HEK293 (cell line): Measurements from ENCODE around the gene SCAMP5.

ENCODE experiments used
- CTCF ChIA-PET: fragments of 350-600 bp; formaldehyde crosslinking; extraction: SDS; loops from one replicate; lab custom pipeline; 2021; ENCODE audit warnings: antibody characterized with exemption; lab: Yijun Ruan, JAX
- POLR2A ChIA-PET: fragments of 300-600 bp; formaldehyde crosslinking; extraction: SDS; loops from one replicate; lab custom pipeline; 2020; ENCODE audit warnings: antibody characterized with exemption, inconsistent platforms; lab: Yijun Ruan, JAX
- H3K27ac ChIP-seq: fragments of 200-500 bp; sonication (Bioruptor generic); 2 replicates; pipeline ENCODE4 v1.5.1; 2014; ENCODE audit warnings: low read depth, low read length, control low read depth, inconsistent platforms; ENCODE audit errors: extremely low read depth
- H3K36me3 ChIP-seq, 2 experiments: fragments of 200-500 bp in 1 of 2; sonication (Bioruptor generic) in 1 of 2; 1 replicate in 1 of 2; 2 replicates in 1 of 2; pipeline ENCODE4 v1.5.1; 2014 to 2017; ENCODE audit warnings: inconsistent platforms in 2 of 2, low read length in 2 of 2; ENCODE audit not compliant: control insufficient read depth in 2 of 2, insufficient read depth in 1 of 2
- H3K4me1 ChIP-seq: fragments of 200-500 bp; sonication (Bioruptor generic); 2 replicates; pipeline ENCODE4 v1.5.1; 2014; ENCODE audit warnings: mild to moderate bottlenecking, low read length, inconsistent platforms; ENCODE audit not compliant: control insufficient read depth, insufficient read depth
- H3K4me3 ChIP-seq: 2 replicates; pipeline ENCODE4 v1.5.1; 2011; ENCODE audit warnings: low read depth, mild to moderate bottlenecking, control low read depth, low read length, moderate library complexity
- H3K9me3 ChIP-seq: fragments of 200-500 bp; sonication (Bioruptor generic); 2 replicates; pipeline ENCODE4 v1.5.1; 2014; ENCODE audit warnings: low read depth, low read length, inconsistent platforms; ENCODE audit not compliant: control insufficient read depth, insufficient read depth
- INSM2 ChIP-seq: fragments of 450-650 bp; formaldehyde crosslinking; IDR thresholded peaks from 2 replicates; pipeline ENCODE4 v1.5.1; 2016; ENCODE audit warnings: missing biosample characterization, missing genetic modification characterization
- OSR2 ChIP-seq: fragments of 450-650 bp; formaldehyde crosslinking; IDR thresholded peaks from 2 replicates; pipeline ENCODE4 v1.5.1; 2016; ENCODE audit warnings: missing biosample characterization, missing genetic modification characterization
- REPIN1 ChIP-seq: fragments of 450-650 bp; formaldehyde crosslinking; IDR thresholded peaks from 2 replicates; pipeline ENCODE4 v1.5.1; 2017; ENCODE audit warnings: missing biosample characterization, missing genetic modification characterization, low read depth
- ZBTB48 ChIP-seq: fragments of 450-650 bp; formaldehyde crosslinking; IDR thresholded peaks from 2 replicates; pipeline ENCODE4 v1.5.1; 2016; ENCODE audit warnings: missing biosample characterization, missing genetic modification characterization
- ZBTB6 ChIP-seq: fragments of 450-650 bp; formaldehyde crosslinking; IDR thresholded peaks from 2 replicates; pipeline ENCODE4 v1.5.1; 2017; ENCODE audit warnings: missing biosample characterization, missing genetic modification characterization
- ZFHX2 ChIP-seq: fragments of 450-650 bp; formaldehyde crosslinking; conservative IDR thresholded peaks from 2 replicates; pipeline ENCODE4 v1.5.1; 2016; ENCODE audit warnings: missing biosample characterization, missing genetic modification characterization
- ZNF121 ChIP-seq: fragments of 450-650 bp; formaldehyde crosslinking; IDR thresholded peaks from 2 replicates; pipeline ENCODE4 v1.5.1; 2016; ENCODE audit warnings: missing biosample characterization, missing genetic modification characterization
- ZNF2 ChIP-seq: fragments of 450-650 bp; formaldehyde crosslinking; IDR thresholded peaks from 2 replicates; pipeline ENCODE4 v1.5.1; 2016; ENCODE audit warnings: missing biosample characterization, missing genetic modification characterization
- ZNF335 ChIP-seq: fragments of 450-650 bp; formaldehyde crosslinking; conservative IDR thresholded peaks from 2 replicates; pipeline ENCODE4 v1.5.1; 2016; ENCODE audit warnings: missing biosample characterization, missing genetic modification characterization
- ZNF514 ChIP-seq: fragments of 450-650 bp; formaldehyde crosslinking; IDR thresholded peaks from 2 replicates; pipeline ENCODE4 v1.5.1; 2016; ENCODE audit warnings: missing biosample characterization, missing genetic modification characterization
- ZNF558 ChIP-seq: fragments of 450-650 bp; formaldehyde crosslinking; IDR thresholded peaks from 2 replicates; pipeline ENCODE4 v1.5.1; 2016; ENCODE audit warnings: missing biosample characterization, missing genetic modification characterization
- ZNF785 ChIP-seq: fragments of 450-650 bp; formaldehyde crosslinking; IDR thresholded peaks from 2 replicates; pipeline ENCODE4 v1.5.1; 2016; ENCODE audit warnings: missing biosample characterization, missing genetic modification characterization
- ZXDB ChIP-seq: fragments of 450-650 bp; formaldehyde crosslinking; IDR thresholded peaks from 2 replicates; pipeline ENCODE4 v1.5.1; 2016; ENCODE audit warnings: missing biosample characterization, missing genetic modification characterization
- TF ChIP-seq, protein P1 (sequence below): fragments of 450-650 bp; formaldehyde crosslinking; IDR thresholded peaks from 2 replicates; pipeline ENCODE4 v1.5.1; 2016; ENCODE audit warnings: missing biosample characterization, missing genetic modification characterization, borderline replicate concordance
- TF ChIP-seq, protein P2 (sequence below): fragments of 450-650 bp; formaldehyde crosslinking; IDR thresholded peaks from 2 replicates; pipeline ENCODE4 v1.5.1; 2016; ENCODE audit warnings: missing biosample characterization, missing genetic modification characterization

Gene SCAMP5

GRCh38 chr15:75023872-75024636 is 28.7 kb downstream of the SCAMP5 start (continued):
- TF ChIP-seq INSM2 (tag by site-specific recombination) (0 out of 2 replicates have a peak, but pooled peaks have one; percentile 11), ZNF121 (tag by site-specific recombination) (no peak), ZNF2 (tag by site-specific recombination) (0 out of 2 replicates have a peak, but pooled peaks have one; percentile 1), ZNF335 (peak; percentile 20), OSR2 (tag by site-specific recombination) (0 out of 2 replicates have a peak, but pooled peaks have one; percentile 24), ZNF785 (tag by site-specific recombination) (no peak), ZNF514 (tag by site-specific recombination) (no peak), ZNF558 (tag by site-specific recombination) (peak; percentile 9; the same call in 1 of the 2 replicates), REPIN1 (tag by site-specific recombination) (0 out of 2 replicates have a peak, but pooled peaks have one; percentile 2), ZBTB6 (tag by site-specific recombination) (no peak), ZXDB (tag by site-specific recombination) (0 out of 2 replicates have a peak, but pooled peaks have one; percentile 31)
- TF ChIP-seq, protein P1, sequence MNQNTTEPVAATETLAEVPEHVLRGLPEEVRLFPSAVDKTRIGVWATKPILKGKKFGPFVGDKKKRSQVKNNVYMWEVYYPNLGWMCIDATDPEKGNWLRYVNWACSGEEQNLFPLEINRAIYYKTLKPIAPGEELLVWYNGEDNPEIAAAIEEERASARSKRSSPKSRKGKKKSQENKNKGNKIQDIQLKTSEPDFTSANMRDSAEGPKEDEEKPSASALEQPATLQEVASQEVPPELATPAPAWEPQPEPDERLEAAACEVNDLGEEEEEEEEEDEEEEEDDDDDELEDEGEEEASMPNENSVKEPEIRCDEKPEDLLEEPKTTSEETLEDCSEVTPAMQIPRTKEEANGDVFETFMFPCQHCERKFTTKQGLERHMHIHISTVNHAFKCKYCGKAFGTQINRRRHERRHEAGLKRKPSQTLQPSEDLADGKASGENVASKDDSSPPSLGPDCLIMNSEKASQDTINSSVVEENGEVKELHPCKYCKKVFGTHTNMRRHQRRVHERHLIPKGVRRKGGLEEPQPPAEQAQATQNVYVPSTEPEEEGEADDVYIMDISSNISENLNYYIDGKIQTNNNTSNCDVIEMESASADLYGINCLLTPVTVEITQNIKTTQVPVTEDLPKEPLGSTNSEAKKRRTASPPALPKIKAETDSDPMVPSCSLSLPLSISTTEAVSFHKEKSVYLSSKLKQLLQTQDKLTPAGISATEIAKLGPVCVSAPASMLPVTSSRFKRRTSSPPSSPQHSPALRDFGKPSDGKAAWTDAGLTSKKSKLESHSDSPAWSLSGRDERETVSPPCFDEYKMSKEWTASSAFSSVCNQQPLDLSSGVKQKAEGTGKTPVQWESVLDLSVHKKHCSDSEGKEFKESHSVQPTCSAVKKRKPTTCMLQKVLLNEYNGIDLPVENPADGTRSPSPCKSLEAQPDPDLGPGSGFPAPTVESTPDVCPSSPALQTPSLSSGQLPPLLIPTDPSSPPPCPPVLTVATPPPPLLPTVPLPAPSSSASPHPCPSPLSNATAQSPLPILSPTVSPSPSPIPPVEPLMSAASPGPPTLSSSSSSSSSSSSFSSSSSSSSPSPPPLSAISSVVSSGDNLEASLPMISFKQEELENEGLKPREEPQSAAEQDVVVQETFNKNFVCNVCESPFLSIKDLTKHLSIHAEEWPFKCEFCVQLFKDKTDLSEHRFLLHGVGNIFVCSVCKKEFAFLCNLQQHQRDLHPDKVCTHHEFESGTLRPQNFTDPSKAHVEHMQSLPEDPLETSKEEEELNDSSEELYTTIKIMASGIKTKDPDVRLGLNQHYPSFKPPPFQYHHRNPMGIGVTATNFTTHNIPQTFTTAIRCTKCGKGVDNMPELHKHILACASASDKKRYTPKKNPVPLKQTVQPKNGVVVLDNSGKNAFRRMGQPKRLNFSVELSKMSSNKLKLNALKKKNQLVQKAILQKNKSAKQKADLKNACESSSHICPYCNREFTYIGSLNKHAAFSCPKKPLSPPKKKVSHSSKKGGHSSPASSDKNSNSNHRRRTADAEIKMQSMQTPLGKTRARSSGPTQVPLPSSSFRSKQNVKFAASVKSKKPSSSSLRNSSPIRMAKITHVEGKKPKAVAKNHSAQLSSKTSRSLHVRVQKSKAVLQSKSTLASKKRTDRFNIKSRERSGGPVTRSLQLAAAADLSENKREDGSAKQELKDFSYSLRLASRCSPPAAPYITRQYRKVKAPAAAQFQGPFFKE (tag by site-specific recombination) = peak; percentile 29; the same call in 1 of the 2 replicates
- TF ChIP-seq, protein P2, sequence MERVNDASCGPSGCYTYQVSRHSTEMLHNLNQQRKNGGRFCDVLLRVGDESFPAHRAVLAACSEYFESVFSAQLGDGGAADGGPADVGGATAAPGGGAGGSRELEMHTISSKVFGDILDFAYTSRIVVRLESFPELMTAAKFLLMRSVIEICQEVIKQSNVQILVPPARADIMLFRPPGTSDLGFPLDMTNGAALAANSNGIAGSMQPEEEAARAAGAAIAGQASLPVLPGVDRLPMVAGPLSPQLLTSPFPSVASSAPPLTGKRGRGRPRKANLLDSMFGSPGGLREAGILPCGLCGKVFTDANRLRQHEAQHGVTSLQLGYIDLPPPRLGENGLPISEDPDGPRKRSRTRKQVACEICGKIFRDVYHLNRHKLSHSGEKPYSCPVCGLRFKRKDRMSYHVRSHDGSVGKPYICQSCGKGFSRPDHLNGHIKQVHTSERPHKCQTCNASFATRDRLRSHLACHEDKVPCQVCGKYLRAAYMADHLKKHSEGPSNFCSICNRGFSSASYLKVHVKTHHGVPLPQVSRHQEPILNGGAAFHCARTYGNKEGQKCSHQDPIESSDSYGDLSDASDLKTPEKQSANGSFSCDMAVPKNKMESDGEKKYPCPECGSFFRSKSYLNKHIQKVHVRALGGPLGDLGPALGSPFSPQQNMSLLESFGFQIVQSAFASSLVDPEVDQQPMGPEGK = peak; percentile 54; the same call in 1 of the 2 replicates

- H3K9me3 ChIP-seq = no peaks in the 10 kb centered on the region
- H3K4me1 ChIP-seq = peaks cover 5% of the 10 kb centered on the region; the same call in 1 of the 2 replicates
- TF ChIP-seq ZBTB48 (no peak), ZFHX2 (tag by site-specific recombination) (peak; percentile 23; the same call in 1 of the 2 replicates)
- ChIA-PET POLR2A (interaction anchor here (0.8 to 1.7 kb wide), 4 partner anchors 18 to 179 kb away, joined by 3 to 6 read pairs (median 4); partner anchors contain the start of gene C15orf39), CTCF (interaction anchor here (0.7 to 8.7 kb wide), 6 partner anchors 13 to 283 kb away, joined by 3 to 114 read pairs (median 4); partner anchors contain the start of gene C15orf39)
- no peak overlapping the region for H3K27ac ChIP-seq
- peaks cover 0 to 25% of the 10 kb centered on the region in 2 experiments; a peak in 2 of 3 replicates for H3K36me3 ChIP-seq
- no peak overlapping the region for H3K4me3 ChIP-seq
These were observed 29.7 kb downstream of the SCAMP5 start for GRCh38 chr15:75025107-75025506.
